Loucy (cell line): ENCODE data around the gene MEIOC.

Experiments used
- H2AFZ ChIP-seq: fragments of 200-600 bp; sonication (generic); 2 replicates; pipeline ENCODE4 v1.6.0; 2016; ENCODE audit warnings: antibody characterized with exemption, mild to moderate bottlenecking, low read length, moderate library complexity
- H3F3A ChIP-seq: fragments of 200-600 bp; 2 replicates; pipeline ENCODE4 v1.6.0; 2016; ENCODE audit warnings: antibody characterized with exemption, low read depth, mild to moderate bottlenecking
- H3K27me3 ChIP-seq: fragments of 200-600 bp; sonication (generic); 2 replicates; pipeline ENCODE4 v1.6.1; 2014; ENCODE audit warnings: low read length, mild to moderate bottlenecking; ENCODE audit not compliant: insufficient read depth, poor library complexity, severe bottlenecking
- H3K36me3 ChIP-seq: fragments of 200-600 bp; sonication (generic); 2 replicates; pipeline ENCODE4 v1.6.1; 2016; ENCODE audit warnings: low read length; ENCODE audit not compliant: insufficient read depth
- H3K4me1 ChIP-seq: fragments of 200-600 bp; sonication (generic); 2 replicates; pipeline ENCODE4 v1.5.1; 2014; ENCODE audit warnings: low read length, mild to moderate bottlenecking; ENCODE audit not compliant: insufficient read depth, poor library complexity, severe bottlenecking
- H3K4me2 ChIP-seq: fragments of 200-600 bp; sonication (generic); 2 replicates; pipeline ENCODE4 v1.6.0; 2014; ENCODE audit warnings: antibody characterized with exemption, low read length, low read depth, mild to moderate bottlenecking; ENCODE audit not compliant: poor library complexity, severe bottlenecking
- H3K4me3 ChIP-seq: fragments of 200-600 bp; sonication (generic); 2 replicates; pipeline ENCODE4 v1.5.1; 2014; ENCODE audit warnings: low read length, mild to moderate bottlenecking, mixed read lengths; ENCODE audit not compliant: poor library complexity, severe bottlenecking
- H3K79me2 ChIP-seq: fragments of 200-600 bp; sonication (generic); 2 replicates; pipeline ENCODE4 v1.6.1; 2014; ENCODE audit warnings: low read length; ENCODE audit not compliant: insufficient read depth
- H3K9ac ChIP-seq: fragments of 200-600 bp; sonication (generic); 2 replicates; pipeline ENCODE4 v1.6.0; 2014; ENCODE audit warnings: mild to moderate bottlenecking, low read depth, low read length, moderate library complexity; ENCODE audit not compliant: poor library complexity, severe bottlenecking
- H3K9me2 ChIP-seq: fragments of 200-600 bp; sonication (generic); replicated peaks from 2 replicates; pipeline ENCODE4 v1.6.1; 2016; ENCODE audit warnings: low read depth, low read length, mixed read lengths
- H3K9me3 ChIP-seq: fragments of 200-600 bp; sonication (generic); 2 replicates; pipeline ENCODE4 v1.6.1; 2014; ENCODE audit warnings: mild to moderate bottlenecking, antibody characterized with exemption, low read length, low read depth; ENCODE audit not compliant: insufficient read depth
- H4K20me1 ChIP-seq: fragments of 200-600 bp; sonication (generic); 2 replicates; pipeline ENCODE4 v1.6.0; 2014; ENCODE audit warnings: antibody characterized with exemption, low read length, mild to moderate bottlenecking; ENCODE audit not compliant: insufficient read depth, poor library complexity, severe bottlenecking
- EZH2phosphoT487 ChIP-seq: fragments of 200-600 bp; IDR thresholded peaks from 2 replicates; pipeline ENCODE4 v1.6.1; 2018; ENCODE audit warnings: antibody characterized with exemption, mild to moderate bottlenecking, moderate library complexity, borderline replicate concordance
- TF ChIP-seq, protein P1 (sequence below): fragments of 200-600 bp; sonication (generic); conservative IDR thresholded peaks from 2 replicates; pipeline ENCODE4 v1.5.1; 2014; ENCODE audit warnings: mild to moderate bottlenecking, antibody characterized with exemption, low read length

Gene MEIOC

DNA sequence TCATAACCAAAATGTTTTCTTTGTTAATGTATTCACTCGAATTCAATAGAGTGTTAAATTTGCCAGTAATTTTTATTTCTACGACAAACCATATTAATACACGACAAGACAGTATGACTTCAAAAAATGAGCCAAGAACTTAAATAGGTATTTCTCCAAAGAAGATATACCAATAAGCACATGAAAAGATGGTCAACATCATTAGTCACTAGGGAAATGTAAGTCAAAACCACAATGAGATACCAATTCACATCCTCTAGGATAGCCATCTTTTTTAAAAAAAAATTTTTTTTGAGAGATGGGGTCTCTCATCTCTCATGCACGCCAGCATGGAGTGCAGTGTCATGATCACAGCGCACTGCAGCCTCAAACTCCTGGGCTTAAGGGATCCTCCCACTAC is 5.0 kb upstream of the MEIOC start:
- Histone ChIP-seq H3K4me2 (no peak overlapping the region), H3K79me2 (no peaks in the 10 kb centered on the region), H2AFZ (no peak overlapping the region), H3K9me2 (no peaks in the 10 kb centered on the region), H3K4me1 (no peaks in the 10 kb centered on the region), H4K20me1 (no peaks in the 10 kb centered on the region), H3K9ac (no peak overlapping the region), H3K4me3 (no peak overlapping the region), H3K36me3 (no peaks in the 10 kb centered on the region), H3F3A (no peaks in the 10 kb centered on the region), H3K9me3 (no peaks in the 10 kb centered on the region), H3K27me3 (no peaks in the 10 kb centered on the region)
- TF ChIP-seq, protein P1, sequence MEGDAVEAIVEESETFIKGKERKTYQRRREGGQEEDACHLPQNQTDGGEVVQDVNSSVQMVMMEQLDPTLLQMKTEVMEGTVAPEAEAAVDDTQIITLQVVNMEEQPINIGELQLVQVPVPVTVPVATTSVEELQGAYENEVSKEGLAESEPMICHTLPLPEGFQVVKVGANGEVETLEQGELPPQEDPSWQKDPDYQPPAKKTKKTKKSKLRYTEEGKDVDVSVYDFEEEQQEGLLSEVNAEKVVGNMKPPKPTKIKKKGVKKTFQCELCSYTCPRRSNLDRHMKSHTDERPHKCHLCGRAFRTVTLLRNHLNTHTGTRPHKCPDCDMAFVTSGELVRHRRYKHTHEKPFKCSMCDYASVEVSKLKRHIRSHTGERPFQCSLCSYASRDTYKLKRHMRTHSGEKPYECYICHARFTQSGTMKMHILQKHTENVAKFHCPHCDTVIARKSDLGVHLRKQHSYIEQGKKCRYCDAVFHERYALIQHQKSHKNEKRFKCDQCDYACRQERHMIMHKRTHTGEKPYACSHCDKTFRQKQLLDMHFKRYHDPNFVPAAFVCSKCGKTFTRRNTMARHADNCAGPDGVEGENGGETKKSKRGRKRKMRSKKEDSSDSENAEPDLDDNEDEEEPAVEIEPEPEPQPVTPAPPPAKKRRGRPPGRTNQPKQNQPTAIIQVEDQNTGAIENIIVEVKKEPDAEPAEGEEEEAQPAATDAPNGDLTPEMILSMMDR, result no peak
- TF ChIP-seq EZH2phosphoT487, result no peak

DNA sequence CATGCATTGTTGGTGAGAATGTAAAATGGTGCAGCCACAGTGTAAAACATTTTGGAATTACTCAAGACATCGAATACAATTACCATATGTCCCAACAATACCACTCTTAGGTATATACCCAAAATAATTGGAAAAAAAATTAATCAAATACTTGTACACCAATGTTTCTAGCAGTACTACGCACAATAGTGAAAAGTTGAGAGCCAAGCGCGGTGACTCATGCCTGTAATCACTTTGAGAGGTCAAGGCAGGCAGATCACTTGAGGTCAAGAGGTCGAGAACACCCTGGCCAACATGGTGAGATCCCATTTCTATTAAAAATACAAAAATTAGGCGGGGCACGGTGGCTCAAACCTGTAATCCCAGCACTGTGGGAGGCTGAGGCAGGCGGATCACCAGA is 3.5 kb upstream of the MEIOC start:
- Histone ChIP-seq H2AFZ (no peak overlapping the region), H3K4me2 (no peak overlapping the region), H3K4me1 (no peaks in the 10 kb centered on the region), H3K27me3 (no peaks in the 10 kb centered on the region), H3K4me3 (no peak overlapping the region), H3K9ac (no peak overlapping the region), H3F3A (no peaks in the 10 kb centered on the region), H3K79me2 (no peaks in the 10 kb centered on the region), H3K9me3 (no peaks in the 10 kb centered on the region), H3K36me3 (no peaks in the 10 kb centered on the region), H3K9me2 (no peaks in the 10 kb centered on the region), H4K20me1 (no peaks in the 10 kb centered on the region)
- no peak for TF ChIP-seq EZH2phosphoT487
- TF ChIP-seq, protein P1, result no peak

DNA sequence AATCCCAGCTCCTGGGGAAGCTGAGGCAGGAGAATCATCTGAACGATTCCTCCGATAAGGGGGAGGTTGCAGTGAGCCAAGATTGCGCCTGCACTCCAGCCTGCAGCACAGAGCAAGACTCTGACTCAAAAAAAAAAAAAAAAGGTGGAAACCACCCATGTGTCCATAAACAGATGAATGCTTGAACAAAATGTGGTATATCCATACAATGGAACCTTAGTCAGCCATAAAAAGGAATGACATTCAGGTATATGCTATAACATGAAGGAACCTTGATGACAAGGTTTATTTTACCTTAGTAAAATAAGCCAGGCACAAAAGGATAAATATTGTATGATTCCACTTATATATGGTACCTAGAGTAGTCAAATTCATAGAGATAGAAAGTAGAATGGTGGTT is 2.9 kb upstream of the MEIOC start:
- Histone ChIP-seq H3K79me2 (no peaks in the 10 kb centered on the region), H3K9me3 (no peaks in the 10 kb centered on the region), H4K20me1 (no peaks in the 10 kb centered on the region), H3K4me1 (no peaks in the 10 kb centered on the region), H3K4me3 (no peak overlapping the region), H3F3A (no peaks in the 10 kb centered on the region), H3K36me3 (no peaks in the 10 kb centered on the region), H2AFZ (no peak overlapping the region), H3K4me2 (no peak overlapping the region), H3K27me3 (no peaks in the 10 kb centered on the region), H3K9ac (no peak overlapping the region), H3K9me2 (no peaks in the 10 kb centered on the region)
- TF ChIP-seq EZH2phosphoT487, result no peak
- TF ChIP-seq, protein P1, result no peak
